Endothelial cell of umbilical vein (primary cell): ENCODE measurements around the gene KRTAP12-3. TPM values are rescaled to one million over a fixed set of nuclear protein-coding genes. Genes with fewer than 3 reads are reported as not detected.

Experiments
- BruUV-seq: library from RNA; stranded (reverse); fragments of 400-500 nt; replicated peaks from 2 replicates; lab custom pipeline; 2021; lab: Mats Ljungman, UMichigan
- CTCF ChIA-PET: fragments of 300-600, 350-600 bp; sonication (Branson Sonifier 250); formaldehyde crosslinking; loops from one replicate; lab custom pipeline; 2021; ENCODE audit warnings: antibody characterized with exemption, inconsistent platforms; lab: Charles Lee
- POLR2A ChIA-PET: fragments of 300-600, 350-600 bp; sonication (Branson Sonifier 250); formaldehyde crosslinking; loops from one replicate; lab custom pipeline; 2021; ENCODE audit warnings: antibody characterized with exemption, inconsistent platforms; lab: Charles Lee
- DNase-seq: peaks from one replicate; pipeline ENCODE4 v3.0.0-alpha.2; 2011; ENCODE audit warnings: low read depth, low spot score
- FAIRE-seq: peaks from 2 replicates; lab custom pipeline; 2011; peaks lifted over from hg19 to GRCh38; lab: Jason Lieb, UNC
- H2AFZ ChIP-seq: 2 replicates; pipeline ENCODE4 v1.6.0; 2012; ENCODE audit warnings: low read depth, low read length, control low read depth, inconsistent platforms
- H3K27ac ChIP-seq: 2 replicates; pipeline ENCODE4 v1.5.1; 2011; ENCODE audit warnings: low read depth, mild to moderate bottlenecking, control low read depth, low read length, moderate library complexity; ENCODE audit not compliant: insufficient read depth
- H3K27me3 ChIP-seq, 2 experiments: 2 replicates each; pipeline versions ENCODE4 v1.6.0 to v1.6.1; 2011; ENCODE audit warnings: low read length in 2 of 2, mixed read lengths in 1 of 2; ENCODE audit not compliant: control insufficient read depth in 2 of 2, insufficient read depth in 2 of 2
- H3K36me3 ChIP-seq, 2 experiments: 2 replicates in 1 of 2; 3 replicates in 1 of 2; pipeline ENCODE4 v1.5.1; 2011; ENCODE audit warnings: low read length in 2 of 2, mild to moderate bottlenecking in 1 of 2, moderate library complexity in 1 of 2; ENCODE audit not compliant: control insufficient read depth in 2 of 2, insufficient read depth in 2 of 2; ENCODE audit errors: extremely low read depth in 1 of 2
- H3K4me1 ChIP-seq: 3 replicates; pipeline ENCODE4 v1.5.1; 2011; ENCODE audit warnings: mild to moderate bottlenecking, low read length; ENCODE audit not compliant: control insufficient read depth, insufficient read depth; ENCODE audit errors: extremely low read depth
- H3K4me2 ChIP-seq: 2 replicates; pipeline ENCODE4 v1.6.1; 2011; ENCODE audit warnings: low read length, control low read depth, mixed read lengths; ENCODE audit not compliant: insufficient read depth
- H3K4me3 ChIP-seq, 3 experiments: fragments of 200-600 bp in 1 of 3; sonication (generic), shearing (Covaris generic) in 1 of 3; replicated peaks in 1 of 3; 2 replicates each; pipeline ENCODE4 v1.5.1; 2011 to 2016; ENCODE audit warnings: control low read depth in 3 of 3, low read length in 3 of 3, mild to moderate bottlenecking in 2 of 3, inconsistent platforms in 1 of 3, low read depth in 1 of 3, moderate library complexity in 1 of 3; ENCODE audit not compliant: insufficient read depth in 1 of 3
- H3K79me2 ChIP-seq: 2 replicates; pipeline ENCODE4 v1.6.0; 2012; ENCODE audit warnings: low read length, inconsistent platforms; ENCODE audit not compliant: control insufficient read depth, insufficient read depth
- H3K9ac ChIP-seq: replicated peaks from 2 replicates; pipeline ENCODE3; 2011; ENCODE audit warnings: low read length, control low read depth; ENCODE audit not compliant: insufficient read depth; ENCODE audit errors: extremely low read depth
- H3K9me1 ChIP-seq: replicated peaks from 3 replicates; pipeline ENCODE4 v1.6.0; 2011; ENCODE audit warnings: mild to moderate bottlenecking, low read length; ENCODE audit not compliant: control insufficient read depth, insufficient read depth; ENCODE audit errors: extremely low read depth
- H3K9me3 ChIP-seq: replicated peaks from 2 replicates; pipeline ENCODE4 v1.5.1; 2012; ENCODE audit warnings: low read length, inconsistent platforms; ENCODE audit not compliant: control insufficient read depth, insufficient read depth
- H4K20me1 ChIP-seq: replicated peaks from 2 replicates; pipeline ENCODE3; 2011; ENCODE audit warnings: mild to moderate bottlenecking, low read length; ENCODE audit not compliant: control insufficient read depth, insufficient read depth; ENCODE audit errors: extremely low read depth
- EZH2 ChIP-seq: IDR thresholded peaks from 2 replicates; pipeline ENCODE4 v1.6.1; 2012; ENCODE audit warnings: borderline replicate concordance, low read depth, mild to moderate bottlenecking, moderate library complexity, low read length, inconsistent platforms; ENCODE audit not compliant: severe bottlenecking
- FOS ChIP-seq: IDR thresholded peaks from 2 replicates; pipeline ENCODE4 v1.6.1; 2011; ENCODE audit warnings: mild to moderate bottlenecking, low read length, moderate library complexity, borderline replicate concordance; ENCODE audit not compliant: insufficient read depth
- GATA2 ChIP-seq: IDR thresholded peaks from 2 replicates; pipeline ENCODE4 v1.7.0; 2011; ENCODE audit warnings: low read depth, mild to moderate bottlenecking, moderate library complexity, mixed read lengths, low read length; ENCODE audit not compliant: insufficient read length, insufficient read depth
- JUN ChIP-seq: IDR thresholded peaks from 2 replicates; pipeline ENCODE4 v1.6.1; 2011; ENCODE audit warnings: borderline replicate concordance, low read depth; ENCODE audit not compliant: insufficient read length, insufficient read depth
- MAX ChIP-seq: IDR thresholded peaks from 2 replicates; pipeline ENCODE4 v1.6.1; 2011; ENCODE audit not compliant: insufficient read depth, insufficient read length
- MYC ChIP-seq: IDR thresholded peaks from one replicate; pipeline ENCODE4 v1.6.1; 2011; ENCODE audit warnings: mild to moderate bottlenecking, low read depth, low read length
- POLR2A ChIP-seq: IDR thresholded peaks from 2 replicates; pipeline ENCODE4 v1.6.1; 2012; ENCODE audit warnings: low read depth, mild to moderate bottlenecking, control low read depth, low read length
- POLR2AphosphoS5 ChIP-seq: IDR thresholded peaks from 2 replicates; pipeline ENCODE4 v1.6.1; 2012; ENCODE audit warnings: low read depth, mild to moderate bottlenecking, control low read depth, low read length, moderate library complexity; ENCODE audit not compliant: insufficient read depth
- dilution Hi-C: fragments of 300-500 bp; cut with MboI; formaldehyde crosslinking; loops from one replicate; pipeline ENCODE4 v1.15.0; 2019; ENCODE audit warnings: low sequenced_read_pairs; ENCODE audit not compliant: extremely low pct_ligation_motif_present
- intact Hi-C: fragments of 100-400 bp; cut with micrococcal nuclease; formaldehyde crosslinking; loops from one replicate; pipeline ENCODE4 v1.10.0; 2022
- polyA plus RNA-seq, 4 experiments: library from polyadenylated mRNA; depleted of rRNA in 3 of 4; stranded (reverse) in 3 of 4; unstranded in 1 of 4; fragments of >200 nt; gene quantifications; 2 replicates each; pipeline versions ENCODE4 v1.2.1 to v1.2.3, GENCODE V29; 2011 to 2012; ENCODE audit warnings: missing spikeins in 1 of 4
- total RNA-seq: library from RNA; stranded (reverse); gene quantifications from 2 replicates; pipeline ENCODE4 v1.2.3, GENCODE V29; 2021
- TF ChIP-seq, protein P1 (sequence below), 2 donors: IDR thresholded peaks; 1 replicate in 1 of 2; 2 replicates in 1 of 2; pipeline ENCODE4 v1.5.1; 2011; ENCODE audit warnings: low read length in 2 of 2, mild to moderate bottlenecking in 2 of 2, moderate library complexity in 2 of 2, control low read depth in 1 of 2, inconsistent platforms in 1 of 2, low read depth in 1 of 2; ENCODE audit not compliant: insufficient read depth in 1 of 2; ENCODE audit errors: extremely low read depth in 1 of 2

Gene KRTAP12-3
- total and polyA plus RNA-seq, 2 donors (not counting 3 experiments of a cell fraction or from before 2014, with no cell fraction given): not detected

DNA sequence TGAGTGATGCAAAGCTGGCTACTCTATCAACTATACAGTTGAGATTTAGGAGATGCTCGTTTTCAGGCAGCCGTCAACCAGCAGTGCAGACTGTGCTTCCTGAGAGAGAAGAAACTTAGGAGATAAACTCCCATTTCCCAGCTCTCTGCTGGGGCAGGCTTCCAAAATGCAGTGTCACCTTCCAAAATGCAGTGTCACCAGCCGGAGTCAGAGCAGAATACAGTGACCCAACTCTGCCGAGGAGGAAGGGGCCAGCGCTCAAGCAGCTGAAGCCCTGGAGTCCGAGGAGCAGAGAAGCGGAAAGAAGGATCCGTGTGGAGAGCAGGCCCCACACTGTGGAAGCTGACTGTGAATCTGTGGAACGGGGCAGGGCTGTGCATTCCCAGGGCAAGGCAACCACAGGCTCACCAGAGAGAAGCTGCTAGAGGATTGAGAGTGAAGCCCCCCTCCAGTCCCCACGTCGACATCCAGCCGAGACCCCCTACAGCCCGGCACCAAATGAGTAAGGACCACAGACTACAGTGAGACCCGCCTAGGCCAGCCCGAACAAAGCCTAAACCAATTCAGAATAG is 24.9 kb downstream of the KRTAP12-3 start:
- Histone ChIP-seq H4K20me1 (no peaks in the 10 kb centered on the region), H3K9me3 (no peaks in the 10 kb centered on the region), H3K9ac (no peak overlapping the region), H3K79me2 (no peaks in the 10 kb centered on the region), H3K9me1 (no peaks in the 10 kb centered on the region), H3K36me3 (no peaks in the 10 kb centered on the region), H3K4me1 (no peaks in the 10 kb centered on the region), H2AFZ (no peak overlapping the region), H3K27me3 (peaks cover 4 to 10% of the 10 kb centered on the region in 2 experiments), H3K4me3 (no peak overlapping the region), H3K4me2 (no peak overlapping the region), H3K27ac (no peak overlapping the region)
- dilution Hi-C loops: no loop called here
- DNase-seq: no peak
- BruUV-seq: no TSS peak
- ChIA-PET POLR2A (no interaction called here), CTCF (no interaction called here)
- no peak for FAIRE-seq
- intact Hi-C loops: no loop called here
- TF ChIP-seq, protein P1, sequence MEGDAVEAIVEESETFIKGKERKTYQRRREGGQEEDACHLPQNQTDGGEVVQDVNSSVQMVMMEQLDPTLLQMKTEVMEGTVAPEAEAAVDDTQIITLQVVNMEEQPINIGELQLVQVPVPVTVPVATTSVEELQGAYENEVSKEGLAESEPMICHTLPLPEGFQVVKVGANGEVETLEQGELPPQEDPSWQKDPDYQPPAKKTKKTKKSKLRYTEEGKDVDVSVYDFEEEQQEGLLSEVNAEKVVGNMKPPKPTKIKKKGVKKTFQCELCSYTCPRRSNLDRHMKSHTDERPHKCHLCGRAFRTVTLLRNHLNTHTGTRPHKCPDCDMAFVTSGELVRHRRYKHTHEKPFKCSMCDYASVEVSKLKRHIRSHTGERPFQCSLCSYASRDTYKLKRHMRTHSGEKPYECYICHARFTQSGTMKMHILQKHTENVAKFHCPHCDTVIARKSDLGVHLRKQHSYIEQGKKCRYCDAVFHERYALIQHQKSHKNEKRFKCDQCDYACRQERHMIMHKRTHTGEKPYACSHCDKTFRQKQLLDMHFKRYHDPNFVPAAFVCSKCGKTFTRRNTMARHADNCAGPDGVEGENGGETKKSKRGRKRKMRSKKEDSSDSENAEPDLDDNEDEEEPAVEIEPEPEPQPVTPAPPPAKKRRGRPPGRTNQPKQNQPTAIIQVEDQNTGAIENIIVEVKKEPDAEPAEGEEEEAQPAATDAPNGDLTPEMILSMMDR (IDR thresholded peaks at IDR 0.05; ENCODE audit: extremely low read depth in 1 of 2, insufficient read depth in 1 of 2, low read depth in 1 of 2, low read length in 2 of 2): no peak
- TF ChIP-seq JUN (no peak), EZH2 (no peak), MYC (no peak), GATA2 (no peak), FOS (no peak), MAX (no peak), POLR2AphosphoS5 (no peak), POLR2A (no peak)
